ENCODE measurements around the gene CCDC127. TPM values are rescaled to one million over a fixed set of nuclear protein-coding genes. Genes with fewer than 3 reads are reported as not detected.
"Not testable (repeated sequence)": the region's sequence is repeated elsewhere in the genome, so short reads cannot be mapped to it uniquely, and the experiment has no call there.

Gene CCDC127
- total and polyA plus RNA-seq, 2 donors (not counting 1 experiment from before 2014, with no cell fraction given) = 1.4 to 8.7 TPM

DNA sequence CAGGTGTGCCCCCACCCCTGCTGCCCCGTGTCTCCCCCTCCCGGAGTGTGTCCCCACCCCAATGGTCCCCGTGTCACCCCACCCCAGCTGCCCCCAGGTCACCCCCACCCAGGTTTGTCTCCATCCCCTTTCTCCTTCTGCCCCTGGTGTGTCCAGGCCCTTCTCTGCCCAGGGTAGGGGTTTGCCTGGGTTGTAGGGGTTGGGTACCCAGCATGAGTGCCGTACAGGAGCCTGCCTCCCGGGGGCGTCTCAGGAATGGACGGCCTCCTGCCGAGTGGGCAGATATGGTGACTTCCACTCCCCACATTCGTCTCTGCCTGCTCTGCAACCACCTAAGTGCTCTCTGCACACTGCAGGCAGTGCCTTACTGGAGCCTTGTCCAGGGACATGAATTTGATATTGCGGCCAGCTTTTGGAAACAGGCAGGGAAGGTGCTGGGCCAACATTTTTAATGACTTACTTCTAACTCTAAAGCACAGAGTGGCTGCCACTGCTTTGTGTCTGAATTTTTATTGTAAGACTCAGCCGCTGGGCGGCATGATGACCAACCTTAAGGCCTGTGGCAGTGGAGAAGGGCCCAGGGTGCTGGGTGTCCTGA lies 20.0 kb downstream of the CCDC127 start:
- POLR2A ChIA-PET = no interaction called here
- Histone ChIP-seq H3K4me3 (ENCODE audit: control extremely low read depth in 1 of 5, extremely low read depth in 1 of 5, insufficient read depth in 1 of 5, low read depth in 2 of 5, low read length in 4 of 5) (no peak overlapping the region), H3K9ac (ENCODE audit: low read length) (no peak overlapping the region), H3K4me2 (replicated peaks; ENCODE audit: low read depth, low read length, poor library complexity, severe bottlenecking) (no peak overlapping the region), H2AFZ (ENCODE audit: insufficient read depth, low read depth, low read length, poor library complexity, severe bottlenecking) (no peak overlapping the region), H3K27me3 (replicated peaks in 1 of 4; ENCODE audit: control extremely low read depth in 1 of 4, control insufficient read depth in 3 of 4, insufficient read depth in 4 of 4, low read length in 3 of 4) (no peaks in the 10 kb centered on the region), H3K9me3 (ENCODE audit: control extremely low read depth in 1 of 3, control insufficient read depth in 2 of 3, insufficient read depth in 1 of 3, low read length in 2 of 3) (no peaks in the 10 kb centered on the region), H4K20me1 (ENCODE audit: control insufficient read depth, insufficient read depth, low read length, poor library complexity, severe bottlenecking) (peaks cover 15% of the 10 kb centered on the region), H3K4me1 (ENCODE audit: control insufficient read depth in 2 of 2, insufficient read depth in 2 of 2, low read length in 2 of 2) (peaks cover 0 to 6% of the 10 kb centered on the region in 2 donors), H3K79me2 (ENCODE audit: control insufficient read depth, insufficient read depth, low read length) (no peaks in the 10 kb centered on the region), H3K27ac (ENCODE audit: low read length in 2 of 2) (no peak overlapping the region), H3K36me3 (replicated peaks in 1 of 2; ENCODE audit: control extremely low read depth in 1 of 2, control insufficient read depth in 1 of 2, extremely low read depth in 1 of 2, insufficient read depth in 2 of 2, low read length in 1 of 2) (peaks cover 0 to 2% of the 10 kb centered on the region in 2 experiments)
- Mint-ChIP-seq H3K27ac (no peak overlapping the region), H3K27me3 (no peaks in the 10 kb centered on the region), H3K4me1 (peaks cover 15% of the 10 kb centered on the region), H3K4me3 (no peak overlapping the region), H3K9me3 (ENCODE audit: insufficient read depth) (no peaks in the 10 kb centered on the region)
- ATAC-seq (ENCODE audit: low read depth) (no peak), DNase-seq (no peak)
- intact Hi-C loops (cut with micrococcal nuclease) = no loop called here
- CTCF ChIA-PET = no interaction called here
- 90% methylated on average over 9 of the region's 12 CpGs for WGBS (ENCODE audit: insufficient coverage)
- no peak for TF ChIP-seq EZH2 (IDR thresholded peaks at IDR 0.05; ENCODE audit: borderline replicate concordance, insufficient read depth, low read depth, low read length, poor library complexity, severe bottlenecking)
- TF ChIP-seq, protein P1, sequence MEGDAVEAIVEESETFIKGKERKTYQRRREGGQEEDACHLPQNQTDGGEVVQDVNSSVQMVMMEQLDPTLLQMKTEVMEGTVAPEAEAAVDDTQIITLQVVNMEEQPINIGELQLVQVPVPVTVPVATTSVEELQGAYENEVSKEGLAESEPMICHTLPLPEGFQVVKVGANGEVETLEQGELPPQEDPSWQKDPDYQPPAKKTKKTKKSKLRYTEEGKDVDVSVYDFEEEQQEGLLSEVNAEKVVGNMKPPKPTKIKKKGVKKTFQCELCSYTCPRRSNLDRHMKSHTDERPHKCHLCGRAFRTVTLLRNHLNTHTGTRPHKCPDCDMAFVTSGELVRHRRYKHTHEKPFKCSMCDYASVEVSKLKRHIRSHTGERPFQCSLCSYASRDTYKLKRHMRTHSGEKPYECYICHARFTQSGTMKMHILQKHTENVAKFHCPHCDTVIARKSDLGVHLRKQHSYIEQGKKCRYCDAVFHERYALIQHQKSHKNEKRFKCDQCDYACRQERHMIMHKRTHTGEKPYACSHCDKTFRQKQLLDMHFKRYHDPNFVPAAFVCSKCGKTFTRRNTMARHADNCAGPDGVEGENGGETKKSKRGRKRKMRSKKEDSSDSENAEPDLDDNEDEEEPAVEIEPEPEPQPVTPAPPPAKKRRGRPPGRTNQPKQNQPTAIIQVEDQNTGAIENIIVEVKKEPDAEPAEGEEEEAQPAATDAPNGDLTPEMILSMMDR (IDR thresholded peaks at IDR 0.05) = no peak

DNA sequence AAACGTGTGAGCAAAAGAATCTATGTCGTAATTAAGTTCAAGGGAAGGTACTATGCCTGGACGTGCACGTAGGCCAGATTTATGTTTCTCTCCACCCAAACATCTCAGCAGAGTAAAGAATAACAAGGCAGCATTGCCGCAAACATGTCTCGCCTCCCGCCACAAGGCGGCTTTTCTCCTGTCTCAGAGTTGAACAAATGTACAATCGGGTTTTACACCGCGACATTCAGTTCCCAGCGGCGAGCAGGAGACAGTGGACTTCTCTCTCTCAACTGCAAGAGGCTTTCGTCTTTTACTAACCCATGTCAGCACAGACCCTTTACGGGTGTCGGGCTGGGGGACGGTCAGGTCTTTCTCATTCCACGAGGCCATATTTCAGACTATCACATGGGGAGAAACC lies 20.9 kb downstream of the CCDC127 start:
- H3K4me3 Mint-ChIP-seq; H3K79me2 ChIP-seq (ENCODE audit: control insufficient read depth, insufficient read depth, low read length); H3K4me3 ChIP-seq (ENCODE audit: control extremely low read depth in 1 of 5, extremely low read depth in 1 of 5, insufficient read depth in 1 of 5, low read depth in 2 of 5, low read length in 4 of 5); H3K36me3 ChIP-seq (replicated peaks in 1 of 2; ENCODE audit: control extremely low read depth in 1 of 2, control insufficient read depth in 1 of 2, extremely low read depth in 1 of 2, insufficient read depth in 2 of 2, low read length in 1 of 2); DNase-seq; POLR2A ChIA-PET; H3K9me3 ChIP-seq (ENCODE audit: control extremely low read depth in 1 of 3, control insufficient read depth in 2 of 3, insufficient read depth in 1 of 3, low read length in 2 of 3); H3K9ac ChIP-seq (ENCODE audit: low read length); ATAC-seq (ENCODE audit: low read depth); H3K4me2 ChIP-seq (replicated peaks; ENCODE audit: low read depth, low read length, poor library complexity, severe bottlenecking); H2AFZ ChIP-seq (ENCODE audit: insufficient read depth, low read depth, low read length, poor library complexity, severe bottlenecking); H3K27ac Mint-ChIP-seq; H3K27me3 ChIP-seq (replicated peaks in 1 of 4; ENCODE audit: control extremely low read depth in 1 of 4, control insufficient read depth in 3 of 4, insufficient read depth in 4 of 4, low read length in 3 of 4); intact Hi-C loops (cut with micrococcal nuclease); H3K27ac ChIP-seq (ENCODE audit: low read length in 2 of 2); H3K27me3 Mint-ChIP-seq; CTCF ChIA-PET; H3K9me3 Mint-ChIP-seq (ENCODE audit: insufficient read depth); H3K4me1 ChIP-seq (ENCODE audit: control insufficient read depth in 2 of 2, insufficient read depth in 2 of 2, low read length in 2 of 2): not testable (repeated sequence)
- peaks cover 19% of the 10 kb centered on the region for H3K4me1 Mint-ChIP-seq
- WGBS (ENCODE audit: insufficient coverage) = 77% methylated on average over 9 of the region's 18 CpGs
- H4K20me1 ChIP-seq (ENCODE audit: control insufficient read depth, insufficient read depth, low read length, poor library complexity, severe bottlenecking) = peaks cover 15% of the 10 kb centered on the region
